Measurements from ENCODE around the gene CACNA1H.

CACNA1H gene

DNA sequence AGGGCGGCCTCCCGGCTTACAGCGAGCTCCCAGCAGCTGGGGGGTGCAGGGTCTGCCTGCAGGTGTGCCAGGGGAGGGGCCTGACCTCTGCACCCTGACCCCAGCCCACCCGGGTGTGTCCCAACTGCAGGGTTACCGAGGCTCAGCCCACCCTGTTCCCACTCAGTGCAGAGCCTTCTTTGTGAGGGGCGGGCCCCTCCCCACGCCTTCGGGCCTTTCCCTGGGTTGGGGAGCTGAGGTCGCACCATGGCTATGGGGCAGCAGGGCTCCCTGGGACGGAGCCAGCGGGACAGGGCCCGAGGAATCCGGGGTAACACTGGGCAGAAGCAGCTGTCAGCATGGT, 17.1 kb downstream of the CACNA1H start:
- no peak for DNase-seq (ENCODE audit: extremely low spot score)
- POLR2A ChIA-PET: no interaction called here
- TF ChIP-seq FOXA1 (IDR thresholded peaks at IDR 0.05) (no peak), L3MBTL2 (conservative IDR thresholded peaks at IDR 0.05) (no peak), TARDBP (IDR thresholded peaks at IDR 0.05) (no peak), SUZ12 (IDR thresholded peaks at IDR 0.05) (no peak), LEF1 (IDR thresholded peaks at IDR 0.05; ENCODE audit: borderline replicate concordance) (no peak), CTBP1 (IDR thresholded peaks at IDR 0.05; ENCODE audit: borderline replicate concordance) (no peak), ZNF384 (IDR thresholded peaks at IDR 0.05) (no peak), SP1 (IDR thresholded peaks at IDR 0.05) (no peak), NFRKB (IDR thresholded peaks at IDR 0.05) (no peak), ELF4 (IDR thresholded peaks at IDR 0.05) (no peak), HDGF (IDR thresholded peaks at IDR 0.05; ENCODE audit: borderline replicate concordance) (no peak), FOXK2 (IDR thresholded peaks at IDR 0.05) (no peak)
- TF ChIP-seq, protein P1, sequence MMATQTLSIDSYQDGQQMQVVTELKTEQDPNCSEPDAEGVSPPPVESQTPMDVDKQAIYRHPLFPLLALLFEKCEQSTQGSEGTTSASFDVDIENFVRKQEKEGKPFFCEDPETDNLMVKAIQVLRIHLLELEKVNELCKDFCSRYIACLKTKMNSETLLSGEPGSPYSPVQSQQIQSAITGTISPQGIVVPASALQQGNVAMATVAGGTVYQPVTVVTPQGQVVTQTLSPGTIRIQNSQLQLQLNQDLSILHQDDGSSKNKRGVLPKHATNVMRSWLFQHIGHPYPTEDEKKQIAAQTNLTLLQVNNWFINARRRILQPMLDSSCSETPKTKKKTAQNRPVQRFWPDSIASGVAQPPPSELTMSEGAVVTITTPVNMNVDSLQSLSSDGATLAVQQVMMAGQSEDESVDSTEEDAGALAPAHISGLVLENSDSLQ (IDR thresholded peaks at IDR 0.05): no peak
- CTCF ChIA-PET: no interaction called here

DNA sequence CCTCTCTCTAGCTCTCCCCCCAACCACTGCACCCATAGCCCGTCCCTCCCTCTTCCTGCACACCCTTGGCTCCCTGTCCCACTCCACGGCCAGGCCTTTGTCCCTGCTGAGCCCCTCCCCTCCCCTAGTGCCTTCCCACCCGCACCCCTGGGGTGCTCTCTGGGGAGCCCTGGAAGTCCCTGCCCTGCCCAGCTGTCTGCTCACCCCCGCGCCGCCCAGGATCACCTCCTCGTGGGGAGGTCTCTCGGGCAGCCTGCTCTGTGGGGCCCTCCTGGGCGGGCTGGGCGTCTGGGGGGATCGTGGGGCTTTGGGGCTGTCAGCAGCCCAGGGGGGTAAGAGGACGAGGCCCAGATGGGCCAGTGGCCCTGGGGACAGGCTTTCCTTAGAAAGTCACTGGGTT, 18.1 kb downstream of the CACNA1H start:
- TF ChIP-seq TARDBP (IDR thresholded peaks at IDR 0.05): no peak
- TF ChIP-seq NFRKB (IDR thresholded peaks at IDR 0.05): no peak
- no peak for TF ChIP-seq HDGF (IDR thresholded peaks at IDR 0.05; ENCODE audit: borderline replicate concordance)
- TF ChIP-seq, protein P1 (IDR thresholded peaks at IDR 0.05): no peak
- DNase-seq (ENCODE audit: extremely low spot score): no peak
- POLR2A ChIA-PET: no interaction called here
- CTCF ChIA-PET: no interaction called here

DNA sequence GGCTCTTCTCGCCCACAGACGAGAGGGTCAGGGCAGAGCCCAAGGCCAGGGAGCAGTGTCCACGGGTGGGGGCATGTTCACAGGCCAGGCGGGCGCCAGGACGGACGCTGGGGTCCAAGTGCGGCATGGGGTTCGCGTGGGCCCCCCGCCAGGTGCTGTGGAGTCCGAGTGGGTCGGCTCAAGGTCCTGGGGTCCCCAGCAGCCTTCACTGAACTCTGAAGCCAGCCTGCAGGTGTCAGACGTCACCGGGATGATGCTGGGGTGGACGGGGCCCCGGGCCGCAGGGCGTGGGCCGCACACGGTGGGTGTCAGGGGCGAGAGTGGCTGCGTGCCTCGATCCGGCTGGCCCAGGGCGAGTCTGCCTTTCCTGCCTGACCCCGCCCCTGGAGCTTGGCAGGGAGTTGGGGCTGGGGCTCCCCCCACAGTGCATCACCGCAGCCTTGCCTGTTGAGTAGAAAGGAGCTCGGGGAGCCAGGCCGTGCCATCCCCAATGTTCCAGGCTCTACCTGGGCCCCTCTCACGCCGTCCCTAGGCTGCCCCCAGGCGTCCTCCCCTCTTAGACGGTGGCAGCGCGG, 19.0 kb downstream of the CACNA1H start:
- DNase-seq (ENCODE audit: extremely low spot score): no peak
- ChIA-PET POLR2A (no interaction called here), CTCF (no interaction called here)
- TF ChIP-seq, protein P1 (IDR thresholded peaks at IDR 0.05): no peak
- TF ChIP-seq HDGF (IDR thresholded peaks at IDR 0.05; ENCODE audit: borderline replicate concordance) (no peak), FOXK2 (IDR thresholded peaks at IDR 0.05) (no peak), LEF1 (IDR thresholded peaks at IDR 0.05; ENCODE audit: borderline replicate concordance) (no peak), TARDBP (IDR thresholded peaks at IDR 0.05) (no peak), FOXM1 (IDR thresholded peaks at IDR 0.05; ENCODE audit: borderline replicate concordance) (no peak), ZNF384 (IDR thresholded peaks at IDR 0.05) (no peak)

DNA sequence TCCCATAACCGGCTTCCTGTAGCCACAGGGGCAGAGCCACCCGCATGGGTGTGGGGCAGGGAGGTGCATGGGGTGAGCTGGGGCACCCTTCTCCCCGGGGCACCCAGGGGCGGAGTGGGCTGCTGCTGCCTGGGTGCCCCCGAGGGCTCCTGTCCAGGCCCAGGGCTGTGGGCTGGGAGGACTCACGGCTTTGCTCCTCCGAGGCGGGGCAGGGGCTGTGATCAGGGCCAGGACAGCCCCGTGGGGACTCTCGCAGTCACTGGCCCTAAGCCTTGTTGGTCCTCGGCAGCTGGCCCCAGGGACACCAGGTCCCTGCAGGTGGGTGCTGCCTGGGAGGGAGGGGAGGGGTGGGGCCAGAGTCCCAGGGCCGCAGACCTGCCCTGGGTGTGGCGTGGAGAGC, 19.7 kb downstream of the CACNA1H start:
- CTCF ChIA-PET: interaction anchor here (0.7 kb wide), 1 partner anchor 8 kb away, joined by 3 read pairs; no protein-coding TSS in a partner anchor
- POLR2A ChIA-PET: no interaction called here
- TF ChIP-seq ZNF384 (IDR thresholded peaks at IDR 0.05): no peak
- no peak for TF ChIP-seq L3MBTL2 (conservative IDR thresholded peaks at IDR 0.05)

DNA sequence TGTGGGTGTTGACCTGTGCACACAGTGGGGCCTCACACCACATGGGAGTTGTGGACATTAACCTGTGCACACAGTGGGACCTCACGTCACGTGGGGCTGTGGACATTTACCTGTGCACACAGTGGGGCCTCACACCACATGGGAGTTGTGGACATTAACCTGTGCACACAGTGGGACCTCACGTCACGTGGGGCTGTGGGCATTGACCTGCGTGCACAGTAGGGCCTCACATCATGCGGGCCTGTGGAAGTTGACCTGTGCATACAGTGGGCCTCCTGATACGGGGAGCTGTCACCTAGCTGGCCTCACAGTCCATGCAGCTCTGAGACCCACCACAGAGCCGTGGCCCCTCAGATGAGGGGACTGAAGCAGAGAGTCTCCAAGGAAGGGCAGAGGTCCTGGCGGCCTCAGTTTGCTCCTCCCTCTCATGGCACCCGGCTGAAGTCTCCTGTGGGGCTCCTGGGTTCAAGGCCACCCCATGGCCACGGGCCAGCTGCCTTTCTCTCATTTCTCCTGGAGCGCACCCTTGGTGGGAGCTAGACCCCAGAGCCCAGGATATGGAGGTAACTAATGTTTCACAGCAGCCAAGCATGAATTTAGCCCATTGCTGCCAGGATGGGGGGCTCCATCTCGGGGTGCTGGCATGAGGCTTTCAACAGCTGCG, 21.0 kb downstream of the CACNA1H start:
- ChIA-PET CTCF (no interaction called here), POLR2A (no interaction called here)
- DNase-seq (ENCODE audit: extremely low spot score): no peak
- TF ChIP-seq HDGF (IDR thresholded peaks at IDR 0.05; ENCODE audit: borderline replicate concordance): no peak
- no peak for TF ChIP-seq BHLHE40 (IDR thresholded peaks at IDR 0.05; ENCODE audit: borderline replicate concordance)
- no peak for TF ChIP-seq FOXK2 (IDR thresholded peaks at IDR 0.05)
- TF ChIP-seq NFRKB (IDR thresholded peaks at IDR 0.05): no peak
- no peak for TF ChIP-seq CTBP1 (IDR thresholded peaks at IDR 0.05; ENCODE audit: borderline replicate concordance)
- no peak for TF ChIP-seq SUZ12 (IDR thresholded peaks at IDR 0.05)
- TF ChIP-seq L3MBTL2 (conservative IDR thresholded peaks at IDR 0.05): no peak
- TF ChIP-seq ZNF384 (IDR thresholded peaks at IDR 0.05): no peak
- TF ChIP-seq TARDBP (IDR thresholded peaks at IDR 0.05): no peak
- TF ChIP-seq LEF1 (IDR thresholded peaks at IDR 0.05; ENCODE audit: borderline replicate concordance): no peak
- TF ChIP-seq ARNT (IDR thresholded peaks at IDR 0.05): no peak
- TF ChIP-seq SP1 (IDR thresholded peaks at IDR 0.05): no peak
- TF ChIP-seq FOXM1 (IDR thresholded peaks at IDR 0.05; ENCODE audit: borderline replicate concordance): no peak
- TF ChIP-seq FOXA1 (IDR thresholded peaks at IDR 0.05): no peak
- TF ChIP-seq, protein P1 (IDR thresholded peaks at IDR 0.05): no peak
- no peak for TF ChIP-seq ELF4 (IDR thresholded peaks at IDR 0.05)

More for the DNA sequence above, 19.7 kb downstream of the CACNA1H start:
- no peak for DNase-seq (ENCODE audit: extremely low spot score)

DNA sequence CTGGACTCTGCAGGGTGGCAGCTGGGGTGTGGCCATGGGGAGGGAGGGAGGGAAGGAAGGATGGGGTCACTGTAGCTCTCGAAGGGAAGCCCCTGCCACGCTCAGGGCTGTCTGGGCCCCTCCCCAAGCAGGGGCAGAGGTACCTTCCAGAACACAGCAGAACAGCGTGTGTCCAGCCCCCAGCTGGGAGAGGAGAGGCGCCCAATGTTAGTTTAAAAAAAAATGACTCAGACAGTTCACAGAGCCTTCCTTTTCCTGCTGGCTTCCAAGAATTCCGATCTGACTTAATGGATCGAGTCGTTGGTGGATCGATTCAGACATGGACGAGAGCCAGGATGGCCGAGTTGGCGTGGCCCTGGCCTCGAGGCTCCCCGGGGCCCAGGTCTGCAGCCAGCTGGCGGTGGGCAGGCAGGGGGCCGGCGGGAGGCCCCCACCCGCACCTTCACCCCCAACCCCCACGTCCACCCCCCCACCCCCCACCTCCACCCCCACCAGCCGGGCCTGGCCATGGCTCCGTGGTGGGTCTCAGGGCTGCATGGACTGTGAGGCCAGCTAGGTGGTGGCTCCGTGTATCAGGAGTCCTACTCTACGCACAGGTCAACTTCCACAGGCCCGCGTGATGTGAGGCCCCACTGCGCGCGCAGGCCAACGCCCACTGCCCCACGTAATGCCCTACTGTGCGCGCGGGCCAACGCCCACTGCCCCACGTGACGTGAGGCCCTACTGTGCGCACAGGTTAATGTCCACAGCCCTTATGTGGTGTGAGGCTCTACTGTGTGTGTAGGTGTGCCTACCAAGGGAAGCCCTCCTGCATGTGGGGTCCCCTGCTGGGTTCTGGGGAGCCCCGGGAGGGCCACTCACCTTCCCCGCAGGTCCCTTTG, 21.8 kb downstream of the CACNA1H start:
- no peak for DNase-seq (ENCODE audit: extremely low spot score)
- ChIA-PET CTCF (no interaction called here), POLR2A (no interaction called here)
- TF ChIP-seq BHLHE40 (IDR thresholded peaks at IDR 0.05; ENCODE audit: borderline replicate concordance): no peak
- no peak for TF ChIP-seq LEF1 (IDR thresholded peaks at IDR 0.05; ENCODE audit: borderline replicate concordance)
- no peak for TF ChIP-seq CTBP1 (IDR thresholded peaks at IDR 0.05; ENCODE audit: borderline replicate concordance)
- no peak for TF ChIP-seq FOXK2 (IDR thresholded peaks at IDR 0.05)
- no peak for TF ChIP-seq FOXA1 (IDR thresholded peaks at IDR 0.05)
- TF ChIP-seq, protein P1 (IDR thresholded peaks at IDR 0.05): no peak
- no peak for TF ChIP-seq TARDBP (IDR thresholded peaks at IDR 0.05)
- TF ChIP-seq SUZ12 (IDR thresholded peaks at IDR 0.05): no peak
- no peak for TF ChIP-seq SP1 (IDR thresholded peaks at IDR 0.05)
- no peak for TF ChIP-seq HDGF (IDR thresholded peaks at IDR 0.05; ENCODE audit: borderline replicate concordance)
- TF ChIP-seq ARNT (IDR thresholded peaks at IDR 0.05): no peak
